Esophagus mucosa (tissue), 1 donor: ENCODE data around the gene DAAM1. TPM values are rescaled to one million over a fixed set of nuclear protein-coding genes. Genes with fewer than 3 reads are reported as not detected.

Experiments
- ATAC-seq: fragments of 200-7000 bp; cut with Tn5 transposase; one replicate; pipeline ENCODE4 v1.9.1; 2020
- total RNA-seq: library from RNA; stranded (reverse); gene quantifications from one replicate; pipeline ENCODE4 v1.2.4, GENCODE V29; 2023
- donor health status: DM: yes; HTN: yes; CAD: no.

DAAM1 gene
- total RNA-seq, 1 donor from 2014 or later = 67.4 TPM

DNA sequence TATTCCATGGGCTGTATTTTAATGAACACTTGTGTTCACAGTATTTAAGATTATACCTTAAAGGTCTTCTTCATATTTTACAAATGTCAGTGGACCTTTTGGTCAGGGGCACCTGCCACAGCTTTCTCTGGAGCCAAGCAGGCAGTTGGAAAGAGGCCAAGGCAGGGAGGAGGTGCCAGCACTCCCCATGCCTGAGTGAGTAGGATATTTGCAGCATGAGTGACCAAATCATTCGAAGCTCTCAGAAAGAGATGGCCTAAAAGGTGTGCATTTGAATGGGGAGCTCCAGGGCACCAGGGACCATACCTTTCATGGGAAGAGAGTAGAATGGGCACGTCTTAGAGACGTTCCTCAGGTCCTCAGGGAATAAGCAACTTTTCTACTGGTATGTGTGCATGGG is 155.1 kb downstream of the DAAM1 start:
- no peak for ATAC-seq

GRCh38 chr14:59344016-59344415 is 155.5 kb downstream of the DAAM1 start:
- no peak for ATAC-seq

DNA sequence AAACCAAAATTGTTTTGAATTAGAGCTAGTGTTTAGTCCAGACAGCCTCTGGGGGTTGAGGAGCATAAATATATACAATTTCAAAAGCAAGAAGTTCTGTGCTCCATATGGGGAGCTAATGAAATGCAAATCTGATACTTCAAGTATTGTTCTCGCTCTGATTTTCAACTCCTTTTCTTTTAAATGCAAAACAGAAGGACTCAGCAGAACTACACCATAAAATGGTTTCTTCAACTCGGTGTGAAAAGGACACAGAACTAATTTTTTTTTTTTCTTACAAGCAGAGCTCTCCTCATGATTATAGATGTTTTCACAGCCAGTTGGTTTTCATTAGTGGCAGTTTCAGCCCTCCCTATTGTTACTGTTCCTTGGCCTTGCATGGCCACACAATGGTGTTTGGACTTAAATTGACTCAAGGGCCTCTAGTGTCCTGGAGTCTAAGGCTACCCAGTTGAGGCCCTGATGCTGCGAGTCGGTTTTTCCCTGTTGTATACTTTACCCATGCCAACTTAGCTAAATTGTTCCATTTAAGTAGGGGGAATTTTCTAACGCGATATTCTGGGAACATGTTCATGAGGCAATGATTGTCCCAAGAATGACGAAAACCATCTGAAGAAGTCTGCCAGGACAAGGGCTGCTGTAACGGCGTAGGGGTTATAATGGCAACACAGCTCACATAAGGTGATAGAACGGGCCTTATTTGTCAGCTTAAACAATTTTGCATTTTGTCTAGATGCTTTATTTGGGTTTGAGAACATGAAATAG is 156.4 kb downstream of the DAAM1 start:
- ATAC-seq = no peak

- peak; percentile 17 for ATAC-seq
Measured at GRCh38 chr14:59346329-59346728, 157.9 kb downstream of the DAAM1 start.

DNA sequence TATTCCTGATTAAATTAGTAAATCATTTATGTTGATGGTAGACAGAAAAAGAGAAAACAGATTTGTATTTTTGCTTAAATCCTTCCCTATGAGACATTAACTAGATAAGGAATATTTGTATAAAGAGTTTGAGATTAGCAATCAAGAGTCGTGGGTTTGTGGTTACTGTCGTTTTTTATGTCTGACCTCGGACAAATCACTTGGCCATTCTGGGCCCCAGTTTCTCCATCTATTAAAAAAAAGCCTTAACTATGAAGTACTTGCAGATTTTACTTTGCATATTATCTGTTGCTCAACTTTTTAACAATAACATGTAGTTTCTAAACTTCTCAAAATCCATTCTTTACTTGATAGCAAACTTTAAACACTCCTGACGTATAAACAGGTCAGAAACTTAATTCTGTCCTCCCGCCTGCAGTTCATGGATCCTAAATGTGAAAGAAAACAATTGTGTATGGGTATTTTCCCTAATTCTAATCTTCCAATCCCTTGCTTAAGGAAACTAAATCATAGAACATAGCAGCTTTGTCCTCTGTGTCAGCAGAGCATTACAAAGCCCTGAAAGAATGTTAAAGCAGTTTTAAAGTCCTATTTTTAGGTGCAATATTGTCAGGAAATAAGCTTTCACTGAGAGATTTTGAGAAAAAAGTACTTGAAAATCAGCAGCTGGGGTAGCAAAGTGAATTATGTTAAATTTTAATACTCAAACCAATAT is 158.5 kb downstream of the DAAM1 start:
- no peak for ATAC-seq

DNA sequence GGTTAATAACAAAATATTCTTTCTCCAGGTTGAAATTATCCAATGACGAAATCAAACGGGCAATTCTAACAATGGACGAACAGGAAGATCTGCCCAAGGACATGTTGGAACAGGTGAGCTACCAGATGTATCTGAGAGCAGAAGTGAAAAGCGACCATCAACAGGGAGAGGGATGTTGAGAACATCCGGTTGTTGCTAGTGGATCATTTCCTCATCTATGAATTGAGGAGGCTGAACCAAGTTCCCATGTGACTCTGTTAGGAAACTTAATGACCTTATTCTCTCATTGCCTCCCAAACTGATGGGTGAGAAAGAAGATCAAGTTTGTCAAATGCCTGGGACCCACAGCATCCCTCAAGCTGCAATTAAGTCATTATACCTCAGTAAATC is 159.0 kb downstream of the DAAM1 start:
- ATAC-seq = peak; percentile 69

- ATAC-seq = no peak
Measured at GRCh38 chr14:59347915-59348314, 159.4 kb downstream of the DAAM1 start.

GRCh38 chr14:59349258-59349701 is 160.8 kb downstream of the DAAM1 start:
- no peak for ATAC-seq

DNA sequence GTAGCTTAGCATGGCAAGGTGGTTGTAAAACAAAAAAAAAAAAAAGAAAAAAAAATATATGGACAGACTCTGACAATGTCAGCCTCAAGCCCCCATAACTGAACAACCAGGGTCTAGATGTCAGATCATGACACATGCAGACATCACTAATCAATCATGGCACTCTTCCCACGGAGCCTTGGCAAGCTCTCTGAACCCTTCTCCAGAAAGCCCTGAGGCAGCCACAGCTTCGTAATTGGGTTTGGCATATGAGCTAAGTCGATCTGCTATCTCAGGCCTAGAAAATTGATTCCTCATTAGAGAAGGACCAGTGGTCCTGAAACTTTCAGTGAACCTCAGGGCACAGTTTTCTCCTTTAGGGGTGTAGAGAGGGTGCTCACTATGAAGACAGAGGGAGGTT is 164.5 kb downstream of the DAAM1 start:
- no peak for ATAC-seq

- peak; percentile 82 for ATAC-seq
Measured at GRCh38 chr14:59354666-59355065, 166.2 kb downstream of the DAAM1 start.

DNA sequence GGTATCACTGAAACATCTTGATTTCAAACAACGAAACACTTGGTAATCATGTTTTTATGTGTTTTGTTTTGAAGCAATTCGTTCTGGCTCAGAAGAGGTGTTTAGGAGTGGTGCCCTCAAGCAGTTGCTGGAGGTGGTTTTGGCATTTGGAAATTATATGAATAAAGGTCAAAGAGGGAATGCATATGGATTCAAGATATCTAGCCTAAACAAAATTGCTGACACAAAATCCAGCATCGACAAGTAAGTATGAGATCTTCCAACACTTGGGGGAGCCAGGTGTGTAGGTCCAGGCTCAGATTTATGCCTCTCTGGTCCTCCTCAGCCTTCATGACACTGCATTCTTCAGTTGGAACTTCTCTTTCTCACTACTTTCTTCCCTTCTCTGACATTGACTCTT is 166.6 kb downstream of the DAAM1 start:
- no peak for ATAC-seq

GRCh38 chr14:59356312-59356711 is 167.8 kb downstream of the DAAM1 start:
- ATAC-seq = no peak

DNA sequence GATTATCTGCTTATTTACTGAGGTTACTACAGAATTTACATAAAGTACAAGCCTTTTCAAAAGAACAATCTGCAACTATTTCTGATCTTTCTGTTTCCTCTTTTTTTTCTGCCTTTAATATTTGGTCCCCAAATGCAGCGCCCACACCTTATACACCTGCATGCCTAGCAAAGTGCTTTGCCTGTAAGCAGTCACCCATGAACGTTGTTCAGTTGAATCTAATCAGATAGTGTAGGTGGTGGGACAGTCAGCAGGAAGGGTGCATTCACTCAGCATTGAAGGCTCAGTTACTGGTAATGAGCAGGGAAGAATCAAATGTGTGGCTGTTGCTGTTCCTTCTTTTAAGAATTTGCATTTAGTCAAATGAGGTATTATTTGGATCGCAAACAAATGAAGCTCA is 168.3 kb downstream of the DAAM1 start:
- peak; percentile 34 for ATAC-seq

DNA sequence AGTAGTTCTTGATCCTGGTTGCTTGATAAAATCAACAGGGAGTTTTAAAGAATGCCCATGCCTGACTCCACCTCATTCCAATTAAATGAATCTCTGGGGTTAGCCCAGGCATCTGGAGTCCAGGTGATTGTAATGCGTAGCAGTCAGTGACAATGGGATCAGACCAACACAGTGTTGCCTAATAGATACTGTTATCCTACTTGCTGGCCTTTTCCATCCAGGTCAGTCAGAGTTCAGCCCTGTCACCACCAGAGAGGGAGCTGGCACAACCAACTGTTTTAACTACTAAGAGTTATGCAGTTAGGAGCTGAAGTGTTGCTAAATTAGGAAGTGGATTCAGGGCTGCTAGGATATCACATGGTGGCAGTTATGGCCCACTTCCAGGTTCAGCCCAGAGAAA is 169.6 kb downstream of the DAAM1 start:
- peak; percentile 78 for ATAC-seq

DNA sequence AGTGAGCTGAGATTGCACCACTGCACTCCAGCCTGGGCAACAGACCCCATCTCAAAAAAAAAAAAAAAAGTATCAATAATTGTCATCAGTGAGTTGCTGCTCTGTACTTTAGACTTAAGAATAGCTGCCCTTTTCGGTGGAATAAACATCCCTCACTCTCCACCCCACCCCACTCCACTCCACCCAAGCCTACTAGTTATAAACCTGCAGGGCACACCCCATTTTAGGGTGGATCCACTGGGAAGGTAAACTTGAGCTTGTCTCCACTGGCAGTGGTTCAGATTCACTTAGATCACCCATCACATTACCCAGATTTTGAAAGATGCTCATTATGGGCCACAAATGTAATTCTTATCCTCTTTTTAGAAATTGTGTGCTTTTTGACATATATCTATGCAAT is 170.3 kb downstream of the DAAM1 start:
- peak; percentile 42 for ATAC-seq

GRCh38 chr14:59359431-59360124 is 171.1 kb downstream of the DAAM1 start:
- no peak for ATAC-seq

GRCh38 chr14:59360233-59360632 is 171.8 kb downstream of the DAAM1 start:
- ATAC-seq = no peak

GRCh38 chr14:59360923-59361794 is 172.7 kb downstream of the DAAM1 start:
- peak; percentile 64 for ATAC-seq

- ATAC-seq = no peak
Measured at GRCh38 chr14:59362513-59362912, 174.0 kb downstream of the DAAM1 start.

DNA sequence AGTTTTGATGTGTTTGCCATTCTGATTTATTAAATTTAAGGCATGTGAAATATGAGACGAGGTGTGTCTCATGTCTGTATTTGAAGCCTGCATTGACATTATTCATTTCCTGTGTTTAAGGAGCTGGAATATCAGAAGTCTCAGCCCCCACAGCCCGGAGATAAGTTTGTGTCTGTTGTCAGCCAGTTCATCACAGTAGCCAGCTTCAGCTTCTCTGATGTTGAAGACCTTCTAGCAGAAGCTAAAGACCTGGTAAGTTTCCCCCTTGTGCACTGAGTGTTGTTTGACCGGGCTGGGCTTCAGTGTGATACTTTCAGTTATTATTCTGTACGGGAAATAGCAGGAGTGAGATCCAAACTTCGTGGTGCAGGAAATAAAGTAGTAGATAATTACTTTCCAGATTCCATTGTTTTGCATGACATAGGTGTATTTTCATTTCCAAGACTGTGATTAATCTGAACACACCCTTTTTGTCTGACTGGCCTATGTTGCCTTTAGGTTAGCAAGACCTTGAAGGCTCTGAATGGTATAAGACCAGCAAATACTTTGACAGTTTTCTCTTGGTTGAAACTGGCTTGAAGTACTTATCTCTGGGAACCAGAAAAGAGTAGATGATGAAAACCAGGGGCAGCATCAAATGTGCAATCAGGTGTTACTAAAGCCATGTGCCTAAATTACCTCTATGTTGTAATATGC is 175.2 kb downstream of the DAAM1 start:
- ATAC-seq = peak; percentile 83

DNA sequence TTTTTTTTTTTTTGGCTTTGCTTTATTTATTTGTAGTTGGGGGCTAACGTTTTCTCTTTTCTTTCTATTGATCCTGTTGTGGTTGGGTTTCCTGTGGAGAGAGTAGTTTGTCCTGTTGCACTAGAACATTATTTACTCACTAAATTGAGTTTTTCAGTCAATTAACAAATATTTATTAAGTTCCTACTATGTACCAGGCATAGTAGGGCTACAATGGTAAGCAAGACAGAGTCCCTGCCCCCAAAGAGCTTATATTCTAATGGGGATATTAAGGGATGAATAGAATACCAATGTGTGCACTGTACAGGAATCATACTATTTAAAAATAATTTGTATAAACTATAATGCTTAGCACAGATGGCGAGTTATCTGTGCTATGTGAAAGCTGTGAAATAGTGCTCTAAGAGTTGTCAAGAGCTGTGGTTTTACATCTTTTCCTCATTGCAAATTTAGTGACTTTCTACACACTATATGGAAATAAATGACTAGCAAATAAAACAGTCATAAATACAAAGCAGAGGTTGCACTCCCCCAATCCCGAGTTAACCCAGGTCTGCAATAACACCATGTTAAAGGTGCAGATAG is 181.8 kb downstream of the DAAM1 start:
- no peak for ATAC-seq
